ENCODE results near the gene MACROH2A1. TPM values are rescaled to one million over a fixed set of nuclear protein-coding genes. Genes with fewer than 3 reads are reported as not detected.

MACROH2A1 gene
- total RNA-seq, 2 donors from 2014 or later, result 163 to 252 TPM

DNA sequence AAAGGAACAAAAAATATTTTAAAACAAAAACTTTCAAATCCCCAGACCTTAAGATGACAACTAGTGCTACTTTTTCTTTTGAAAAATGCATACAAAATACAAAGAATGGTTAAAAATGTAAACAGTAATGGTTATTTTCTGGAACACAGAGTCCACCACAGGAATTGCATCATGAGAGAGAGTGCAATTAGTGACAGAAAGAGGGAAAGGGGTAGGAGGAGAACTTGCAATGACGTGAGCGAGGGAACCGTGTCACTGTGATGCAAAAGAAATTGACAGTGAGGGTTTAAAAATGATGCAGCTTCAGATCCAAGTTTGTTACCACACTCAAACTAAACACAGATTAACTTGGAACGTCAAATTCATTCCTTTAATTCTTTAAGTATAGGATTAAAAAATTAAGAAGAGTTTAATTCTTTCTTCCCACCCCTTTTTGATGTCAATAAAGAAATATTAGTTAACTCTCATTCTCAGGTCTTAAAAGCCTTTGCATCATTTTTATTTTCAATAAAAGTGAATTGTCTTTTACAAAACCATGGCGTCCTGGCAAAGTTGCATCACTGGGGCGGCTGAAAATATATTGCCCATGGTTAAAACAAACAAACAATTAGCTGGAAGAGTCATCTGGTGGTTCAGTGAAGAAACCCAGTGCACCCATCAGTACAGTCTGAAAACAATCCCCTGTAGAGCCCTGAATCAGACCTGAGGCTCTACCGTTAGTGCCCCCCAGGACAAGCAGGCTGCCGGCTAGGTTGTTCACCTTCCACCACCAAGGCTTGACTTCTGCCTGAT is 39.5 kb downstream of the MACROH2A1 start:
- Mint-ChIP-seq H3K4me1 (ENCODE audit: low read depth in 2 of 2) (peaks cover 10 to 24% of the 10 kb centered on the region in 2 donors), H3K27me3 (no peaks in the 10 kb centered on the region), H3K4me3 (no peak overlapping the region), H3K27ac (no peak overlapping the region), H3K36me3 (peaks cover 11% of the 10 kb centered on the region), H3K9me3 (no peaks in the 10 kb centered on the region)
- ATAC-seq, result no peak
- DNase-seq (ENCODE audit: low spot score), result no peak

DNA sequence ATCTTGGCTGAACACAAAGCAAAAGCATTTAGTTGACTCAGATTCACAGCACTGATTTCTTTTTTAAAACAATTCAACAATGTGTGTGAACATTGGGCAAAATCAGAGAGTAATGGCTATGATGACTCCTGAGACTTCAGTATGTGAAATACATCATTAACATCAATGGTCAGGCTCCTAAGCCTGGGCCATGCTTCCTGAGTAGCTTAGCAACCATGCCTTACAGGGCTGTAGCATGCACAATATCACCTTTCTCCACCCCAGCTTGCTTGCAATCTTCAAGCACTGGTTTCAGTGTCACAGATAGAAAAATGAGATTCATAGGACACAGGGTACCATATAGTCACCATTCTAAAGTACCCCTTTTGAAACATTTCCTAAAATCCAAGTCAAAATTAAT is 41.3 kb downstream of the MACROH2A1 start:
- H3K27ac Mint-ChIP-seq, result no peak overlapping the region
- no peak for DNase-seq (ENCODE audit: low spot score)
- H3K36me3 Mint-ChIP-seq, result peaks cover 11% of the 10 kb centered on the region
- peaks cover 9 to 23% of the 10 kb centered on the region in 2 donors for H3K4me1 Mint-ChIP-seq (ENCODE audit: low read depth in 2 of 2)
- H3K9me3 Mint-ChIP-seq, result no peaks in the 10 kb centered on the region
- ATAC-seq, result no peak
- H3K27me3 Mint-ChIP-seq, result no peaks in the 10 kb centered on the region
- no peak overlapping the region for H3K4me3 Mint-ChIP-seq

DNA sequence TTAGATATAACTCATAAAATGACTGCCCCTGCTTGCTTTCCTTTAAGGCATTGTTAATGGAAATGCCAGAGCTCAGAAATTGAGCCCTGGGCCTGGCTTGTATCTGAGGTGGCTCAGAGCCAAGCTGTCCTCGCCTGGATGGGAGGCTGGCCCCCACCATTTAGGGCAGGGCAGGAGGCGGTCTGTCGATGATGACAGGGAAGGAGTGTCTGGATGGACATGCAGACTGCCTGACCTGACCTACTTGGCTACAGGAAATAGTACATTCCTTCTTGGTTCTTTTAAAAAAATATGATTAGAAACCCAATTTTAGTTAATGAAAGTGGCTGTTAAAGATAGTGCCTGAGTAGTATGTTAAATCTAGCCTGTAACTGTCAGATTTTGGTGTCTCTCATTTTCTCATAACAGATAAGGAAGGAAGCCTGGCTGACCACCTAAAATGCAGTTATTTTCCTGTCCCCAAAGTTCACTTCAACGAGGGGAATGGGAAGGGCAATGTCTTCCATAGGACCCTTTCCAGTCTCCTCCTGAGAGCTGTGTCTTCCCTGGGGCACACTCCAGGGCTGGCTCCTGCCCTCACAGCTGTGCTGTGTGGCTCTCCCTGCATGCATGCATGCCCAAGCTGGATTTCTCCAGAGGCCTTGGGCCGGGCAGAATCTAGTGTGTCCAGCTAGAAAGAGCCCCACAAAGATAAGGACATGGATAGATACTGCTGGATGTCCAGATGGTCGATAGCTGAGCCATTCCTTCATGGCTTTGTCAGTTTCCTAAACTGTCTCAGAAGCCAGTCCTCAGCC is 42.3 kb downstream of the MACROH2A1 start:
- Mint-ChIP-seq H3K4me3 (no peak overlapping the region), H3K36me3 (peaks cover 11% of the 10 kb centered on the region), H3K9me3 (no peaks in the 10 kb centered on the region), H3K4me1 (ENCODE audit: low read depth in 2 of 2) (peaks cover 9 to 23% of the 10 kb centered on the region in 2 donors), H3K27ac (no peak overlapping the region), H3K27me3 (no peaks in the 10 kb centered on the region)
- ATAC-seq (no peak), DNase-seq (ENCODE audit: low spot score) (no peak)

DNA sequence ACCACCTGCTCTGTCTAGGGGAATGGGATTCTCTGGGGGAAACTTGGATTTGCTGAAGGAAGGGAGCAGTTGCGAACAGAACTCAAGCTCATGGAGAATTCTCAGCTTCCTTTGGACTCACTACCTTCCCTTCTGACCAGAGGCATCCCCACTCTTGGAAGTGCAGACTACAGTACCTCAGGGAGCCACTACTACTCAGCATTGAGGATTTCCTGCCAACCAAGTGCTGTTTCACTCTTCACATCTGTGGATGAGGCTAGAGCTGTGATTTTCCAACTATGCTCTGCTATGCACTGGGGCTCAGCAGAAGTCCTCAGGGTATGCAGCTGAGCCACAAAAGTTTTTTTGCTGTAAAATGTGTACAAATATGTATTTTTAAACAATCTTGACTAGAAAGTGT is 43.9 kb downstream of the MACROH2A1 start:
- Mint-ChIP-seq H3K36me3 (peaks cover 11% of the 10 kb centered on the region), H3K9me3 (no peaks in the 10 kb centered on the region), H3K4me1 (ENCODE audit: low read depth in 2 of 2) (peaks cover 0 to 12% of the 10 kb centered on the region in 2 donors), H3K4me3 (no peak overlapping the region), H3K27ac (peak overlapping the region in 1 of 2 donors; percentile 5), H3K27me3 (no peaks in the 10 kb centered on the region)
- no peak for ATAC-seq
- no peak for DNase-seq (ENCODE audit: low spot score)

DNA sequence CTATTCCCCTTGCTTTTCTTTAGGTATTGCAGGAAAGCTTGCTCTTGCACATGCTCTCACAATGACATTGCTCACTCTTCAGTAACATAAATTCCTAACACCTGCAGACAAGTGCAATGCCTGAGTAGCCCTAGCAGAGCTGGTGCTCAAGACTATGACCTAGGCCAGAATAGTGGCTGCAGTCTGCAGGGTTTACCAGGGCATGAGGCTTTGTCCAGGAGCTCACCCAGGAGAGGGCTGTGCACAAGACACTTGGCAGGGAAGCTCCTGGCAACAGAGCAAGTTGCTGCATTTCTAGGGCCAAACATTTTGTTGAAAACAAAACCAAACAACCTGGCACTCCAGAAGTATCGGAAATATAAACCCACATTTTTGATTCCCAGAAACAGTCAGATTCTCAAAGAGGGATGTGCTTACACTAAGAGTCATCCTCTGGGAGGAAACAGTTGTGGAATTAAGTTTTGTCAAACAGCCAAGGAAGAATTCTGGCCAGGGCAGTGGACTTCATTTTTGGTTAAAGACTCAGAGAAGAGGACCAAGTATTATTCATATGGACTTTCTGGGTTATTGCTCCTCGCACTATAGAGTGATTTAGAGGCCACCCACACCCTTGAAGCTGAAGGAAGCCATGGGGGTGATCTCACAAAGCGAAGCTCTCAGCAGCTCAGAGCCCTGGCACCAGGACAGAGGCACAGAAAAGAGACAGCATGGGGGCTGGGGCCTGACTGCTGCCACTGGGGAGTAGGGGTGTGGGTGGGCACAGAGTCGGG is 44.9 kb downstream of the MACROH2A1 start:
- no peak for DNase-seq (ENCODE audit: low spot score)
- peak overlapping the region in 1 of 2 donors; percentile 33 for H3K27ac Mint-ChIP-seq
- no peak overlapping the region for H3K4me3 Mint-ChIP-seq
- no peaks in the 10 kb centered on the region for H3K27me3 Mint-ChIP-seq
- H3K36me3 Mint-ChIP-seq, result peaks cover 11% of the 10 kb centered on the region
- H3K9me3 Mint-ChIP-seq, result no peaks in the 10 kb centered on the region
- H3K4me1 Mint-ChIP-seq (ENCODE audit: low read depth in 2 of 2), result peaks cover 0 to 11% of the 10 kb centered on the region in 2 donors
- ATAC-seq, result no peak

DNA sequence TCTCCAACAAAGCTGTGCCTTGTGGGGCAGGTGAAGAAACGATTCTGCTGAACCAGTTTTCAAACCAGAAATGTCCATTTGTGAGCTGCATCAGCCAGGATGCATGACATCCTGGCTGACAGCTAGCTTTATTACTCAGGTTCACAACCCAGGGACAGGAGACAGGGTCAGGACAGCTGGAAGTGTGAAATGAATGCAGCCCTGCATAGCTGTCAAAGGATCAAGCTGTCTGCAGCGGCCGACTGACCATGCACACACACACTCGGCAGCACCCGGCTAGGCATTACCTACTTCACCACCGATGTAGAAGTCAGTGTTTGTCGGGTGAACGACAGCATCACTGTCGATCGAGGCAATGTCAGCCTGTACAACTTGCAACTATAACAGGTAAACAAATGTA is 48.5 kb downstream of the MACROH2A1 start:
- no peak overlapping the region for H3K4me3 Mint-ChIP-seq
- H3K36me3 Mint-ChIP-seq, result peaks cover 4% of the 10 kb centered on the region
- ATAC-seq (peak in 1 of 2 donors; percentile 14), DNase-seq (ENCODE audit: low spot score) (no peak)
- H3K27ac Mint-ChIP-seq, result no peak overlapping the region
- peaks cover 0 to 6% of the 10 kb centered on the region in 2 donors for H3K4me1 Mint-ChIP-seq (ENCODE audit: low read depth in 2 of 2)
- no peaks in the 10 kb centered on the region for H3K27me3 Mint-ChIP-seq
- H3K9me3 Mint-ChIP-seq, result no peaks in the 10 kb centered on the region

DNA sequence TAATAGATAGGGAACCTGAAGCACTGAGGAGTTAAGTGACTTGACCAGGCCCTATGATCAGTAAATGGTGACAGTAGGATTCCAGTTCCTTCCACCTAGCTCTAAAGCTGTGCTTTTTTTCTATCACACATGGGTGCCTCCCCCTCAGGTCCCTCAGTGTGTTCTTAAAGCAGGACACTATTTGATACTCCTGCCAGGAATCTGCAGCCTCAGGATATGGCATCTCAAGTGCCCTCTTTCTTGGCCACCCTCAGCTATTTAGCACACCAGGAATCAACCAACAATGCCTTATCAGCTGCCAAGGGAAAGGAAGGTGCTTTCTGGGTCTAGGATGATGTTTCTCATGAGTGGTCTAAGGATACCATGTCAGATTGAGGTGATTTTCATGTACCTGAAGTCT is 49.1 kb downstream of the MACROH2A1 start:
- Mint-ChIP-seq H3K27ac (no peak overlapping the region), H3K36me3 (no peaks in the 10 kb centered on the region), H3K4me3 (no peak overlapping the region), H3K9me3 (no peaks in the 10 kb centered on the region), H3K27me3 (no peaks in the 10 kb centered on the region), H3K4me1 (ENCODE audit: low read depth in 2 of 2) (peaks cover 0 to 6% of the 10 kb centered on the region in 2 donors)
- ATAC-seq (no peak), DNase-seq (ENCODE audit: low spot score) (no peak)

DNA sequence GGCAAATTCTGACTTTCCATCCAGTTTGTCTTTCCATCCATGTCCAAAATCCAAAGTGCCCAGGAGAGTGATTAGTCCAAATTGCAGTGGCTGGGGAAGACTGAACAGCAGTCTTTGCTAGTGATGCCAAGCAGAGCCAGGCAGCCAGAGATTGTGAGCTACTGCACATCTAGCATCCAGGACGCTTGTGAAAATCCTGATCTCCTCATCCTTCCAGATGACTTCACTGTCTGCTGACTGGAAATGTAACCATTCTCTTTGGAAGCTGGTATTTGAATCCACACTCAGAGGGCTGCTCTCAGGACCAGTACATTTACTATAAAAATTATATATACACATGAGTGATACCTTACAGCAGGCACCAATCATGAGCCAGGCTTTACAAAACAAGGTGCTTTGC is 49.6 kb downstream of the MACROH2A1 start:
- Mint-ChIP-seq H3K27ac (no peak overlapping the region), H3K9me3 (no peaks in the 10 kb centered on the region), H3K4me3 (no peak overlapping the region), H3K4me1 (ENCODE audit: low read depth in 2 of 2) (peaks cover 0 to 5% of the 10 kb centered on the region in 2 donors), H3K27me3 (no peaks in the 10 kb centered on the region), H3K36me3 (no peaks in the 10 kb centered on the region)
- DNase-seq (ENCODE audit: low spot score) (no peak), ATAC-seq (no peak)

DNA sequence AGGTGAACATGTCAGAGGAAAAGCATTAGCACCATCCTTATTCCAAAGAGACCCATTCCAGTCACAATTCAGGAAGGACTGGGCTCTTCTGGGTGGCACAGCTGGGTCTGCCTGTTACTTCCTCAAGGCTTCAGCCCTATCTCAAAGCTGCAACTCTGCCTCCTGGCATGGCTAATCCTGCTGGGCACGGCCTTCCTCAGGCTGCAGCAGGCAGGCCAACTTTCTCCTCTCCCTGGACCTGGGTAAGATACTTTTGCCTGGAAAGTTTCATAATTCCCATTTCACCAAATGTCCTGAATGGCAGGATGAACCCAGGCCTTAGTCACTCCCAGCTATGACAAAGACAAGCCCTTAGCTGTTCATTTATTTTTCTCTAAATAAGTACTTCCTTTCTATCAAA is 50.1 kb downstream of the MACROH2A1 start:
- no peak for ATAC-seq
- Mint-ChIP-seq H3K36me3 (peaks cover 3% of the 10 kb centered on the region), H3K27me3 (no peaks in the 10 kb centered on the region), H3K4me3 (no peak overlapping the region), H3K27ac (no peak overlapping the region), H3K4me1 (ENCODE audit: low read depth in 2 of 2) (peaks cover 0 to 3% of the 10 kb centered on the region in 2 donors), H3K9me3 (no peaks in the 10 kb centered on the region)
- no peak for DNase-seq (ENCODE audit: low spot score)

DNA sequence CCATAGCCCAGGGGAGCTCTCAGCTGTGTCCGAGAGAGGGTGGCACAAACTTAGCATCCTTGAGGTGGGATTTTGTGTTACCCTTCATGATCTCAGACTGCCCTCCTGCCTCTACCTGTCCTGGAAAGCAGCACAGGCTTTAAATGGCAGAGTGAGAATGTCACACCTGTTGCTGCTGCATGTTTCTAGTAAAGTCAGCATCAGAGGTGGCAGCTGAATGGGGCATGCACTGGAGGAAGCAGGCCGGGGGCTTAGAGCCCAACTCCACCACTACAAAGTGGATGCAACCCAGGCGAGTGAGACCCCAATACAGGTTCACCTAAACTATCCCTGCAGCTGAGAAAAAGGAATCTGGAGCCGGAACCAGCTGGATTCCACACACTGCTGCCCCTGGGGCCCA is 51.6 kb downstream of the MACROH2A1 start:
- Mint-ChIP-seq H3K4me1 (ENCODE audit: low read depth in 2 of 2) (no peaks in the 10 kb centered on the region), H3K36me3 (peaks cover 14% of the 10 kb centered on the region), H3K27me3 (no peaks in the 10 kb centered on the region), H3K4me3 (no peak overlapping the region), H3K27ac (no peak overlapping the region), H3K9me3 (no peaks in the 10 kb centered on the region)
- DNase-seq (ENCODE audit: low spot score), result no peak
- no peak for ATAC-seq

DNA sequence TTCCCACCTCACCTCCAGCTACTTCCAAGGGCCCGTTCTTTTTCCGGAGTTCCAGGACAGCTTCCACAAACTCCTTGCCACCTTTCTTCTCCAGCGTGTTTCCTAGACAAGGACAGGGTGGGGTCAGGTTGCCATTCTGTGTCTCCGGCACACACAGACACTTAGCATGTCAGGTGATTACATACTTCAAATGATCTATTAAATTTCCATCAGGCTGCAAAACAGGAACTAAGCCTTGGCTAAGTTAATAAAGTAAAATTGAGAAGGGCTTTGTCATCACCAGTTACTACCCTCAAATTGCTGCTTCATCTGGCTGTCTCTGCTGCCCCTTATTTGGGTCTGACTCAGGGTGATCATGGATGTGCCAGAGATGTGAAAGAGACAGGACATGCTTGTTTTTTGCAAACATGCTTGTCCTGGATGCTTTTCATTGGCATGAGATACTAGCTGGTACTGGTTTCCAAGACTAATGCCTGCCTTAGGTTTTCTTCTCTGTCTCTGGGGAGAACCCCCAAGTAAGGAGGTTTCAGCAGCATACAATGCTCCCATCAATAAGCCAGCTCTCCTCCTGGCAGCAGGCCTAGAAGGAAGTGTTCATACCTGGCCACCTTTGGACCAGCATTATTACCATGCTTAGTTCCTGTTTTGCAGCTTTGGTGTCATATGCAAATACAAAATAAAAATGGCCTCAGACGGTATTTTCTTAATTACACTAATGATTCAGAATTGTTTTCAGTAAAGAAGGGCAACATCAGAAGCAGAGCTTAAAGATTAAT is 52.9 kb downstream of the MACROH2A1 start:
- Mint-ChIP-seq H3K27me3 (no peaks in the 10 kb centered on the region), H3K4me1 (ENCODE audit: low read depth in 2 of 2) (no peaks in the 10 kb centered on the region), H3K4me3 (no peak overlapping the region), H3K36me3 (peaks cover 14% of the 10 kb centered on the region), H3K9me3 (no peaks in the 10 kb centered on the region), H3K27ac (peak overlapping the region in 1 of 2 donors; percentile 54)
- ATAC-seq (no peak), DNase-seq (ENCODE audit: low spot score) (no peak)

DNA sequence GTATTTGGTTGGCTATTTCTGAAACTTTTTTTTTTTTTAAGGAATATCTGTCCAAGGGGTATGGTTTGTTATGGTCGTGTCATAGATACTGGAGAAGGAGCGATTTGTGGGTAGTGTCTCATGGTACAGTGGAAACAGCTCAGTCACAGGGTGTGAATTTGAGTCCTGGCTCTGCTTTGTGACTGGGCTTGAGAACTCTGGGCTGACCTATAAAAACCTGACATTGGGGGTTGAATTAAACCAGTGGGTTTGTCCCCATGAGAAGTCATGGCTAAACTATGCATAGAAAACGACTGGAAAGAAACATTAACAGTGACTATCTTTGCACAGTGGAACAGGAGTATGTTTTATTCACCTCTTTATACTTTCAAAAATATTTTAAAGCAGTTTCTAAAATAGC is 54.7 kb downstream of the MACROH2A1 start:
- DNase-seq (ENCODE audit: low spot score), result no peak
- no peak overlapping the region for H3K27ac Mint-ChIP-seq
- no peak overlapping the region for H3K4me3 Mint-ChIP-seq
- peaks cover 14% of the 10 kb centered on the region for H3K36me3 Mint-ChIP-seq
- H3K4me1 Mint-ChIP-seq (ENCODE audit: low read depth in 2 of 2), result no peaks in the 10 kb centered on the region
- no peaks in the 10 kb centered on the region for H3K9me3 Mint-ChIP-seq
- H3K27me3 Mint-ChIP-seq, result no peaks in the 10 kb centered on the region
- no peak for ATAC-seq

DNA sequence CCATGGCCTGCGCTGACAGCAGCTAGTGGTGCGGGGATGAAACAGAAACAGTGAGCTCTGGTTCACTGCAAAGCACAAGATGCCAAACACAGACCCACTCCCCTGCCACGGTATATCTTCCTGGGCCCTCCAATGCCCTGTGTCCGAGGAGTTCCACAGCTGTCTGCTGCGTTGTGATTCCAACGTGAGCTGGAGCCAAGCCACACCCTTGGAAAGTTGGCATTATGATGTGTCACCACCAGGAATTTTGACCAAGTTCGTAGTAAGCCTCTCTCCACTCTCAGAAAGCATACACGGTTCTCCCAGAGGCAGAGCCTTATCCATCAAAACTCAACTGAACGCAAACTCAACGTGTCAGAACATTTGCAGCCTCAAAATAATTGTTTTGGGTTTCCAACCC is 55.6 kb downstream of the MACROH2A1 start:
- Mint-ChIP-seq H3K9me3 (no peaks in the 10 kb centered on the region), H3K27ac (no peak overlapping the region), H3K36me3 (peaks cover 14% of the 10 kb centered on the region), H3K4me1 (ENCODE audit: low read depth in 2 of 2) (no peaks in the 10 kb centered on the region), H3K4me3 (no peak overlapping the region), H3K27me3 (no peaks in the 10 kb centered on the region)
- ATAC-seq (no peak), DNase-seq (ENCODE audit: low spot score) (no peak)
